Mesendoderm (in vitro differentiated cells): ENCODE data around the gene MMP25.
"Not testable (repeated sequence)": the region's sequence is repeated elsewhere in the genome, so short reads cannot be mapped to it uniquely, and the experiment has no call there.

Experiments
- DNase-seq: peaks from one replicate; pipeline ENCODE4 v3.0.0; 2013
- H2AK5ac ChIP-seq: 2 replicates; pipeline ENCODE4 v1.6.1; 2013; ENCODE audit warnings: low read length, inconsistent platforms
- H2BK120ac ChIP-seq: 2 replicates; pipeline ENCODE4 v1.6.1; 2013; ENCODE audit warnings: low read depth, mild to moderate bottlenecking, low read length, moderate library complexity, mixed read lengths
- H2BK15ac ChIP-seq: replicated peaks from 2 replicates; pipeline ENCODE4 v1.6.1; 2013; ENCODE audit warnings: low read depth, mild to moderate bottlenecking, moderate library complexity
- H2BK5ac ChIP-seq: 2 replicates; pipeline ENCODE4 v1.6.1; 2013; ENCODE audit warnings: low read length, inconsistent platforms
- H3K18ac ChIP-seq: 2 replicates; pipeline ENCODE4 v1.6.1; 2013; ENCODE audit warnings: mild to moderate bottlenecking, low read length, mixed read lengths
- H3K23ac ChIP-seq: one replicate; pipeline ENCODE4 v1.6.1; 2013; ENCODE audit warnings: low read length
- H3K27ac ChIP-seq: 2 replicates; pipeline ENCODE4 v1.5.1; 2013; ENCODE audit warnings: low read depth, mild to moderate bottlenecking, inconsistent platforms, low read length, moderate library complexity
- H3K27me3 ChIP-seq: 2 replicates; pipeline ENCODE4 v1.6.1; 2013; ENCODE audit warnings: low read length, control low read depth, mild to moderate bottlenecking, inconsistent platforms; ENCODE audit not compliant: insufficient read depth, poor library complexity
- H3K36me3 ChIP-seq: 2 replicates; pipeline ENCODE4 v1.6.1; 2013; ENCODE audit warnings: low read length, inconsistent platforms; ENCODE audit not compliant: control insufficient read depth, insufficient read depth
- H3K4ac ChIP-seq: one replicate; pipeline ENCODE4 v1.6.1; 2013; ENCODE audit warnings: low read depth, mild to moderate bottlenecking, low read length, moderate library complexity
- H3K4me1 ChIP-seq: 2 replicates; pipeline ENCODE4 v1.6.1; 2013; ENCODE audit warnings: low read depth, low read length, inconsistent platforms; ENCODE audit not compliant: control insufficient read depth
- H3K4me2 ChIP-seq: 2 replicates; pipeline ENCODE4 v1.6.1; 2013; ENCODE audit warnings: low read length
- H3K4me3 ChIP-seq: 2 replicates; pipeline ENCODE4 v1.5.1; 2013; ENCODE audit warnings: mild to moderate bottlenecking, low read length
- H3K56ac ChIP-seq: one replicate; pipeline ENCODE4 v1.6.1; 2013; ENCODE audit warnings: low read length
- H3K79me1 ChIP-seq: 2 replicates; pipeline ENCODE4 v1.6.1; 2013; ENCODE audit warnings: low read length, inconsistent platforms
- H3K79me2 ChIP-seq: 2 replicates; pipeline ENCODE4 v1.6.1; 2013; ENCODE audit warnings: mild to moderate bottlenecking, low read length; ENCODE audit not compliant: control insufficient read depth, insufficient read depth
- H3K9ac ChIP-seq: 2 replicates; pipeline ENCODE4 v1.6.1; 2013; ENCODE audit warnings: low read length, inconsistent platforms
- H4K5ac ChIP-seq: one replicate; pipeline ENCODE4 v1.6.1; 2013; ENCODE audit warnings: low read length
- H4K8ac ChIP-seq: one replicate; pipeline ENCODE4 v1.6.1; 2013; ENCODE audit warnings: low read depth, mild to moderate bottlenecking, control low read depth, low read length, moderate library complexity
- WGBS: extraction: QIAGEN DNeasy Blood & Tissue Kit; methylation state at CpG from one replicate; pipeline ENCODE4 v1.1.7; 2013; ENCODE audit warnings: low lambda C conversion rate, missing lambda C conversion rate; ENCODE audit not compliant: insufficient coverage; ENCODE audit errors: extremely low coverage; 5-methylcytosine and 5-hydroxymethylcytosine counted together

MMP25 gene

GRCh38 chr16:3074860-3075522 lies 28.6 kb downstream of the MMP25 start:
- no peak overlapping the region for H4K5ac ChIP-seq
- H3K4me2 ChIP-seq, result no peak overlapping the region
- H3K79me2 ChIP-seq, result no peaks in the 10 kb centered on the region
- H2BK15ac ChIP-seq, result no peak overlapping the region
- H3K18ac ChIP-seq, result no peak overlapping the region
- H4K8ac ChIP-seq, result no peak overlapping the region
- no peaks in the 10 kb centered on the region for H3K27me3 ChIP-seq
- no peak overlapping the region for H3K27ac ChIP-seq
- no peak overlapping the region for H2BK5ac ChIP-seq
- no CpG with 5 or more reads among the region's 9 CpGs for WGBS
- no peak overlapping the region for H3K4ac ChIP-seq
- no peaks in the 10 kb centered on the region for H3K4me1 ChIP-seq
- no peak overlapping the region for H3K9ac ChIP-seq
- no peaks in the 10 kb centered on the region for H3K79me1 ChIP-seq
- H2AK5ac ChIP-seq, result no peak overlapping the region
- no peak overlapping the region for H3K56ac ChIP-seq
- H2BK120ac ChIP-seq, result no peak overlapping the region
- no peak for DNase-seq
- no peaks in the 10 kb centered on the region for H3K36me3 ChIP-seq
- H3K23ac ChIP-seq, result no peak overlapping the region
- H3K4me3 ChIP-seq, result no peak overlapping the region

DNA sequence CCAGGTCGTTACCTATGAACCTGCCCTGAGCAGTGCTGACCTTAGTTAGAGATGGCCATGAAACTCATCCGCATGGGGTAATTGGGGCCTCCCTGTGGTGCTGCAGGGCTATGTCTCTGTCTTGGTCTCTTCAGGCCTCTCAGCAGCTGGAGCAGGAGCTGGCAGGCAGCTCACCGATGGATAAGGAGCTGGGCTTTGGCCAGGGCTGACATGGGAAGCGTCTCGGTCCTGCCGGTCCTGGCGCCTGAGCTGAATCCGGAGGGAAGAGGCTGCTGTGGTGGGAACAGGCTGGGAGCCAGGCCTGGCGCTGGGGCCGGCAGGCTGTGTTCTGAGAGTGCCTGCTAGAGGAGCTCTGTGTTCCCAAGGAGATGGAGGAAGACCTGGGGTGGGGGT lies 29.2 kb downstream of the MMP25 start:
- no peaks in the 10 kb centered on the region for H3K36me3 ChIP-seq
- no peaks in the 10 kb centered on the region for H3K79me1 ChIP-seq
- no peak overlapping the region for H3K18ac ChIP-seq
- H4K8ac ChIP-seq, result no peak overlapping the region
- no peak overlapping the region for H2BK120ac ChIP-seq
- no peak overlapping the region for H2BK15ac ChIP-seq
- H3K27ac ChIP-seq, result no peak overlapping the region
- no peak overlapping the region for H3K4me2 ChIP-seq
- H4K5ac ChIP-seq, result no peak overlapping the region
- no peak overlapping the region for H3K4me3 ChIP-seq
- H2BK5ac ChIP-seq, result no peak overlapping the region
- no peaks in the 10 kb centered on the region for H3K79me2 ChIP-seq
- H3K4me1 ChIP-seq, result no peaks in the 10 kb centered on the region
- no peak for DNase-seq
- H3K4ac ChIP-seq, result no peak overlapping the region
- no CpG with 5 or more reads among the region's 10 CpGs for WGBS
- H3K27me3 ChIP-seq, result no peaks in the 10 kb centered on the region
- H2AK5ac ChIP-seq, result no peak overlapping the region
- H3K56ac ChIP-seq, result no peak overlapping the region
- no peak overlapping the region for H3K9ac ChIP-seq
- no peak overlapping the region for H3K23ac ChIP-seq

DNA sequence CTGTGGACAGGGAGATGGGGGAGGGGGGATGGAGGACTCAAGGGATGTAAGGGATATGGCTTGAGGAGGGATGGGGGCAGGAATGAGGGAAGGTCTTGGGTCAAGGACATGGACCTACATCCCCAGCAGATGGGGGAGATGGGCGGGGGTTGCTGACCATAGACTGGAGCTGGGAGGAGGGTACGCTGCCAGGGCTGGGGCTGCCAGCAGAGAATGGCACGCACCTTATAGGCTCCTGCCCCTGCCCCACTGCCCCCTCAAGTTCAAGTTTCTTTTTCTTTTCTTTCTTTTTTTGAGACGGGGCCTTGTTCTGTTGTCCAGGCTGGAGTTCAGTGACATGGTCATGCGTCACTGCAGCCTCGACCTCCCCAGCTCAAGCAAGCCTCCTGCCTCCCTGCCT lies 29.6 kb downstream of the MMP25 start:
- not testable (repeated sequence) for H3K4ac ChIP-seq, H2BK15ac ChIP-seq, H3K23ac ChIP-seq, H3K4me1 ChIP-seq, H3K27me3 ChIP-seq, DNase-seq, H3K79me2 ChIP-seq, H2BK5ac ChIP-seq, H2AK5ac ChIP-seq, H4K8ac ChIP-seq, H2BK120ac ChIP-seq, H3K36me3 ChIP-seq, H3K18ac ChIP-seq, H3K4me2 ChIP-seq, H3K4me3 ChIP-seq, H3K27ac ChIP-seq, H3K79me1 ChIP-seq, H3K56ac ChIP-seq, H3K9ac ChIP-seq, H4K5ac ChIP-seq
- no CpG with 5 or more reads among the region's 6 CpGs for WGBS

DNA sequence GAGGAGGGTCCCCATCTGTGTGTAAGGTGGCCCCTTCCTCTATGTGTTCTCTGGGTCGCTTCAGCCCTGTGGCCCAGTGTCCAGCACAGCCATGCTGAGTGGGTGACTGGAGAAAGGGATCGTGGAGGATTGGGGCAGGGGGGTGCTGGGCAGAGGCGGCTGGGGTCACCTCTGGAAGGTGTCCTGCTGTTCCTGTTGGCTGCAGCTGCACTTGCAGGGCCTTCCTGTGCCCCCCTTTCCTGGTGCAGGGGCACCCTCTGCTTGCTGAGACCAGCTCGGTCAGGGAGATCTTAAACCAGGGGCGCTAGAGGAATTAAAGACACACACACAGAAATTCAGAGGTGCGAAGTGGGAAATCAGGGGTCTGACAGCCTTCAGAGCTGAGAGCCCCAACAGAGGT lies 30.2 kb downstream of the MMP25 start:
- DNase-seq, result no peak
- Histone ChIP-seq H3K9ac (no peak overlapping the region), H2BK15ac (no peak overlapping the region), H2BK5ac (no peak overlapping the region), H4K8ac (no peak overlapping the region), H3K79me2 (no peaks in the 10 kb centered on the region), H3K4me3 (no peak overlapping the region), H3K36me3 (no peaks in the 10 kb centered on the region), H2BK120ac (no peak overlapping the region), H3K56ac (no peak overlapping the region), H3K79me1 (no peaks in the 10 kb centered on the region), H4K5ac (no peak overlapping the region), H3K4me1 (no peaks in the 10 kb centered on the region), H3K4ac (no peak overlapping the region), H3K23ac (no peak overlapping the region), H3K27me3 (no peaks in the 10 kb centered on the region), H3K27ac (no peak overlapping the region), H2AK5ac (no peak overlapping the region), H3K18ac (no peak overlapping the region), H3K4me2 (no peak overlapping the region)
- WGBS, result no CpG with 5 or more reads among the region's 6 CpGs

DNA sequence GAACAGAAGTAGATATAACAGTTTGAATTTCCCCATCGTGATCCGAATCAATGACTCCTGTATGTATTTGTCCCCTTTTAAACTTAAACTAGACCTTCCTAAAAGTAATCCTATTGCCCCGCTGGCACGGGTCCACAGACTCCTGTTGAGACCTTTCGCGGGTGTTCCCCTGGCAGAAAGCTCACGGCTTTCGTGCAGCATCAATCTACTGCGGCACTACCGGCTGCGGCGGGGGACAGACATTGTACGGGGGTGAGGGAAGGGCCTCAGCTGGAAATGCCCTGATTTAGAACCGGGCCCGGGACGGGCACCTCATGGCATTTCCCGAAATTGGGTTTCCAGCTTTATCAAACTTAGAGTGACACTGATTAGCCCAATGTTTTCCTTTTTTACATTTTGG lies 33.7 kb downstream of the MMP25 start:
- WGBS, result no CpG with 5 or more reads among the region's 17 CpGs
- Histone ChIP-seq H3K23ac (no peak overlapping the region), H3K79me1 (no peaks in the 10 kb centered on the region), H4K5ac (no peak overlapping the region), H3K9ac (no peak overlapping the region), H3K27me3 (no peaks in the 10 kb centered on the region), H3K4me1 (no peaks in the 10 kb centered on the region), H2BK5ac (no peak overlapping the region), H3K27ac (no peak overlapping the region), H3K4me3 (no peak overlapping the region), H2BK15ac (no peak overlapping the region), H3K18ac (no peak overlapping the region), H3K4me2 (no peak overlapping the region), H4K8ac (no peak overlapping the region), H3K56ac (no peak overlapping the region), H3K36me3 (no peaks in the 10 kb centered on the region), H3K79me2 (no peaks in the 10 kb centered on the region), H2BK120ac (no peak overlapping the region), H3K4ac (no peak overlapping the region), H2AK5ac (no peak overlapping the region)
- DNase-seq, result no peak

DNA sequence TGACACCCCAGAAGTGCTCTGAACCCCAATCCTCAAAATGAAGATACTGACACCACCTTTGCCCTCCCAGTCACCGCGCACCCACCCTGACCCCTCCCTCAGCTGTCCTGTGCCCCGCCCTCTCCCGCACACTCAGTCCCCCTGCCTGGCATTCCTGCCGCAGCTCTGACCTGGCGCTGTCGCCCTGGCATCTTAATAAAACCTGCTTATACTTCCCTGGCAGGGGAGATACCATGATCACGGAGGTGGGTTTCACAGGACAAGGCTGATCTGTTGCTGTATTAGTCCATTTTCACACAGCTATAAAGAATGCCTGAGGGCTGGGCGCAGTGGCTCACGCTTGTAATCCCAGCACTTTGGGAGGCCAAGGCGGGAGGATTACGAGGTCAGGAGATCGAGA lies 35.6 kb downstream of the MMP25 start:
- H3K4me3 ChIP-seq, H3K23ac ChIP-seq, H3K4me1 ChIP-seq, H3K18ac ChIP-seq, H3K56ac ChIP-seq, H3K27me3 ChIP-seq, H2AK5ac ChIP-seq, H3K9ac ChIP-seq, H3K27ac ChIP-seq, H4K5ac ChIP-seq, H3K36me3 ChIP-seq, DNase-seq, H3K79me1 ChIP-seq, H3K4ac ChIP-seq, H2BK15ac ChIP-seq, H3K79me2 ChIP-seq, H2BK120ac ChIP-seq, H4K8ac ChIP-seq, H2BK5ac ChIP-seq, H3K4me2 ChIP-seq: not testable (repeated sequence)
- no CpG with 5 or more reads among the region's 13 CpGs for WGBS
